H7 (cell line): ENCODE results near the gene CCDC170. TPM values are rescaled to one million over a fixed set of nuclear protein-coding genes. Genes with fewer than 3 reads are reported as not detected.

Source experiments
- DNase-seq: peaks from one replicate; pipeline ENCODE4 v3.0.0; 2012
- H3K27me3 ChIP-seq: 2 replicates; pipeline ENCODE4 v1.6.0; 2011; ENCODE audit warnings: mild to moderate bottlenecking, low read length; ENCODE audit not compliant: control insufficient read depth, insufficient read depth
- H3K36me3 ChIP-seq: replicated peaks from 2 replicates; pipeline ENCODE4 v1.5.1; 2011; ENCODE audit warnings: low read length; ENCODE audit not compliant: control insufficient read depth, insufficient read depth
- H3K4me3 ChIP-seq: 2 replicates; pipeline ENCODE4 v1.5.1; 2011; ENCODE audit warnings: low read depth, mild to moderate bottlenecking, control low read depth, low read length, moderate library complexity; ENCODE audit not compliant: insufficient read depth
- total RNA-seq: library from RNA; depleted of rRNA; stranded (reverse); fragments of >200 nt; shearing (Covaris generic); gene quantifications from 2 replicates; pipeline ENCODE4 v1.2.3, GENCODE V29; 2014

The CCDC170 gene
- total RNA-seq, 1 experiment from 2014 or later: 0.55 TPM

DNA sequence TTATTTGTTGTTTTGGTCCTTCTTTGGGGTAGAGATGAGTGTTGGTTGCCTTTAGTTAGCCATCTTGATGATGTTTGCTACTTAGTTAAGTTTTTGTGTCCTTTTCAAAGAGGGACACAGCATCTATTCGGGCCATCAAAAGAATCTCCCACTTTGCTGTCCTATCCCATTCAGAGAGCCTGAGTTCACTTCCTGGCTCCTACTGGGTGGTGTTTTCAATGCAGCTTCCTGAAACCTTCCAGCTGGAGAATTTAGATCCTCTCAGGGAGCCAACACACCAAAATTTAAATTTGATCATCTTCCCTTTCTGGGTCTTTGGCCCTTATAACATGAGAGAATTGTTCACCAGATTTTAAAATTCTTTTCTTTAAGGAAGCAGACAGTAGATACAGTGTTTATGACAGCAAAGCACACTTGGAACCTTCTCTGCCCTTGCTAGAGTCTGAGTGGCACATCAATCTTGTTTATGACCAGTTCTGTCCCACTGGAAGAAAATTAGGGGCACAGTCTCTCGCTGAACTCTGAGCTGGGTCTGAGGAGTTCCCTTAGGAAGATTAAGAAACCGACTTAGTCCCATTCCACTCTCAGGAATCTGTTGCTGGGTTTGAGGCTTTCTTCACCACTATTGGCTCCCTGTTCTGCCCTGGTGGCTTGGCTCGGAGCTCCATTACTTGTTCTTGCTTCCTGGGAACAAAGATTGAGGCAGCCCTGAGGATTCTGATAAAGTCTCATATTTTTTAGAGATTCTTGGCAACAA, 115.5 kb downstream of the CCDC170 start:
- Histone ChIP-seq H3K36me3 (no peaks in the 10 kb centered on the region), H3K4me3 (no peak overlapping the region), H3K27me3 (no peaks in the 10 kb centered on the region)
- DNase-seq: no peak

GRCh38 chr6:151610326-151610725, 116.5 kb downstream of the CCDC170 start:
- Histone ChIP-seq H3K36me3 (no peaks in the 10 kb centered on the region), H3K4me3 (no peak overlapping the region), H3K27me3 (no peaks in the 10 kb centered on the region)
- no peak for DNase-seq

DNA sequence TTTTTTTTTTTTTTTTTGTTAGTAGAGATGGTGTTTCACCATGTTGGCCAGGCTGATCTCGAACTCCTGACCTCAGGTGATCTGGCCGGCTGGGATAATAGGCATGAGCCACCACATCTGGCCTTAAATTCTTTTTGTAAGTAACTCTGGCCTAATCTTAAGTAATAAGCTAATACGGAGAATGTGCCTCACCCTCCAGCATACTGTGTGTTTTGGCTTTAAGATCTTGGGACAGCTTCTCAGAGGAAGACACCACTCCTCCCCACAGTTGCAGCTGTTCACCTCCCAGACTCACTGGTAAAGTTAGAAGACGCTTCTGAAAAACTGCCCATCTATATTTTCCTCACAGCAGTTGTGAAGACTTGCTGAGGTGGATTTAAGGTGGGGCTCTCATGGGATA, 120.8 kb downstream of the CCDC170 start:
- Histone ChIP-seq H3K27me3 (no peaks in the 10 kb centered on the region), H3K36me3 (no peaks in the 10 kb centered on the region), H3K4me3 (no peak overlapping the region)
- no peak for DNase-seq

GRCh38 chr6:151616091-151616513, 122.3 kb downstream of the CCDC170 start:
- peak; percentile 9 for DNase-seq
- no peaks in the 10 kb centered on the region for H3K27me3 ChIP-seq
- no peaks in the 10 kb centered on the region for H3K36me3 ChIP-seq
- H3K4me3 ChIP-seq: no peak overlapping the region

DNA sequence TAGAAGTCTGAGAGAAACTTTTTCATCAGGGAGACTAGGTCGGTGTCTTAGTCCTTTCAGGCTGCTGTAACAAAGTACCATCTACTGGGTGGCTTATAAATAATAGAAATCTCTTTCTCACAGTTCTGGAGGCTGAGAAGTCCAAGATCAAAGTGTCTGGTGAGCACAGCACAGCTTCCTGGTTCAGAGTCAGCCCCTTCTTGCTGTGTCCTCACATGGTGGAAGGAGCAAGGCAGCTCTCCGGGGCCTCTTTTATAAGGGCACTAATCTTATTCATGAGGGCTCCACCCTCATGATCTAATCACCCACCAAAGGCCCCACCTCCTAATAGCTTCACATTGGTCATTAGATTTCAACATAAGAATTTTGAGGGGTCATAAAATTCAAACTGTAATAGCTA, 122.8 kb downstream of the CCDC170 start:
- Histone ChIP-seq H3K36me3 (no peaks in the 10 kb centered on the region), H3K27me3 (no peaks in the 10 kb centered on the region), H3K4me3 (no peak overlapping the region)
- DNase-seq: no peak

GRCh38 chr6:151617539-151617938, 123.7 kb downstream of the CCDC170 start:
- no peak for DNase-seq
- Histone ChIP-seq H3K4me3 (no peak overlapping the region), H3K27me3 (no peaks in the 10 kb centered on the region), H3K36me3 (no peaks in the 10 kb centered on the region)

DNA sequence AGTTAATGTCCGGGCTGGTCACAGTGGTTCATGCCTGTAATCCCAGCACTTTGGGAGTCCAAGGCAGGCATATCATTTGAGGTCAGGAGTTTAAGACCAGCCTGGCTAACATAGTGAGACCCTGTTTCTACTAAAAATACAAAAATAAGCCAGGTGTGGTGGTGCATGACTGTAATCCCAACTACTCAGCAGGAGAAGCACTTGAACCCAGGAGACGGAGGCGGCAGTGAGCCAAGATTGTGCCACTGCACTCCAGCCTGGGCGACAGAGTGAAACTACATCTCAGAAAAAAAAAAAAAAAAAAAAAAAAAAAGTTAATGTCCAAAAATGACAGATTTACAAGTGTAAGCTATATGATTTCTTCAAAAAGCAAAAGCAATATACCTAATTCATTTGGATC, 124.9 kb downstream of the CCDC170 start:
- Histone ChIP-seq H3K4me3 (no peak overlapping the region), H3K36me3 (no peaks in the 10 kb centered on the region), H3K27me3 (no peaks in the 10 kb centered on the region)
- no peak for DNase-seq

- Histone ChIP-seq H3K4me3 (no peak overlapping the region), H3K36me3 (no peaks in the 10 kb centered on the region), H3K27me3 (no peaks in the 10 kb centered on the region)
- DNase-seq: peak; percentile 13
Measured at GRCh38 chr6:151620179-151620578, 126.4 kb downstream of the CCDC170 start.

DNA sequence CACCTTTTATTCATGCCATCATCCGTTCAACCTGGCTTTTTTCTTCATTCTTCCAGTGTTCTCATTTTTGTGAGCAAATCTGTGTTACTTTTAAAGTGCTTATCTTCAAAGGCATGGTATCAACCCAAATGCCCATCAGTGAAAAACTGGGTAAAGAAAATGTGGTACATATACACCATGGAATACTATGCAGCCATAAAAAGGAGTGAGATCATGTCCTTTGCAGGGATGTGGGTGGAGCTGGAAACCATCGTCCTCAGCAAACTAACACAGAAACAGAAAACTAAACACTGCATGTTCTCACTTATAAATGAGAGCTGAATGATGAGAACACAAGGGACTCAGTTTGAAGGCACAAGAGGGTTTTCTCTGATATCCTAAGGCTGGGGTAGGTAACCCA, 130.3 kb downstream of the CCDC170 start:
- no peak for DNase-seq
- Histone ChIP-seq H3K4me3 (no peak overlapping the region), H3K27me3 (no peaks in the 10 kb centered on the region), H3K36me3 (no peaks in the 10 kb centered on the region)

DNA sequence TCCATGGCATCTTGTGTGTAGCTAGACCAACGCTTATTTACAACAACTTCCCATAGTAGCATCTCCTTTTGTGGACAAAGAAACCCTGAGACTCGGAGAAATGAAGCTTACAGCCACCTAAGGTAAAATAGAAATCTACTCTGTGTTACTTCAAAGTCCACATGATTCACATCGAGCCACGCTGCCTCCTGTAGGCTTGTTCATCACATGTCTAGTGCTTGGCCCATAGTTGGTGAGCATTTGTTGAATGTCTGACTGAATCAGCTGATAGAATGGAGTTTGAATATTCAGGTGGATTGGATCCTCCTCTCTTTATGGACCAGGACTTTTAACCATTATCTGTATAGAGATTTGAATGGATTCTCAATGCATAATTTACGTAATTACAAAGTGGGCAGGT, 130.7 kb downstream of the CCDC170 start:
- Histone ChIP-seq H3K4me3 (no peak overlapping the region), H3K27me3 (no peaks in the 10 kb centered on the region), H3K36me3 (no peaks in the 10 kb centered on the region)
- DNase-seq: no peak

- no peaks in the 10 kb centered on the region for H3K36me3 ChIP-seq
- H3K27me3 ChIP-seq: no peaks in the 10 kb centered on the region
- DNase-seq: no peak
- no peak overlapping the region for H3K4me3 ChIP-seq
Measured at GRCh38 chr6:151624900-151625536, 131.2 kb downstream of the CCDC170 start.

- no peak for DNase-seq
- Histone ChIP-seq H3K27me3 (no peaks in the 10 kb centered on the region), H3K4me3 (no peak overlapping the region), H3K36me3 (no peaks in the 10 kb centered on the region)
Measured at GRCh38 chr6:151627689-151628444, 134.1 kb downstream of the CCDC170 start.

DNA sequence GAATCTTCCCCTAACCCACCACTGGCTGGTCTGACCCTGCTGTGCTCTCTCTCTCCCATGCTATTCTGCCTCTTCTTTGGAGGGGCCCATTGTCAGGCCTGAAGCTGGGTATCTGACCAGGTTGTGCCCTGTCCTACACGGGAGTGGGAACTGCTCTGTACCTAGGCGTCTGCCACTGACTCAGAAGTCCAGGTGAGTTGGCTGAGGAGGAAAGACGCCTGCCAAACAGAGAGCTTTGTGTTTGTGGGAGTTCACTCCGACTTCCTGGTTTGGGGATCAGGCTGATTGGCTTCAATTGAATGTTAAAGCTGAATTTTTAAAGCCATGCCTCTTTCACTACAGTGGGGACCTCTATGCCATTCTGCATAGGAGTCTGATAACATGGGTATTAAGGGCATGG, 136.0 kb downstream of the CCDC170 start:
- DNase-seq: peak; percentile 10
- Histone ChIP-seq H3K4me3 (no peak overlapping the region), H3K36me3 (no peaks in the 10 kb centered on the region), H3K27me3 (no peaks in the 10 kb centered on the region)

GRCh38 chr6:151630387-151630786, 136.6 kb downstream of the CCDC170 start:
- Histone ChIP-seq H3K36me3 (no peaks in the 10 kb centered on the region), H3K27me3 (no peaks in the 10 kb centered on the region), H3K4me3 (no peak overlapping the region)
- DNase-seq: no peak
